GM12874 (cell line): Measurements from ENCODE around the gene SEMA3G.

Experiments
- CTCF ChIP-seq: IDR thresholded peaks from 2 replicates; pipeline ENCODE4 v1.5.1; 2011; ENCODE audit warnings: low read depth, mild to moderate bottlenecking, control low read depth, low read length, moderate library complexity; ENCODE audit not compliant: insufficient read depth

The SEMA3G gene

GRCh38 chr3:52393959-52394670 lies 50.8 kb downstream of the SEMA3G start:
- no peak for TF ChIP-seq CTCF

- no peak for TF ChIP-seq CTCF
Measured at GRCh38 chr3:52393131-52393807, 51.6 kb downstream of the SEMA3G start.

- TF ChIP-seq CTCF, result no peak
Measured at GRCh38 chr3:52392216-52392930, 52.5 kb downstream of the SEMA3G start.

- TF ChIP-seq CTCF, result no peak
Measured at GRCh38 chr3:52391096-52391495, 53.8 kb downstream of the SEMA3G start.

- peak; percentile 13; the same call in 1 of the 2 replicates for TF ChIP-seq CTCF
Measured at GRCh38 chr3:52388933-52389332, 56.0 kb downstream of the SEMA3G start.

GRCh38 chr3:52388348-52388821 lies 56.5 kb downstream of the SEMA3G start:
- TF ChIP-seq CTCF, result peak; percentile 26; the same call in 1 of the 2 replicates

GRCh38 chr3:52387481-52387880 lies 57.4 kb downstream of the SEMA3G start:
- TF ChIP-seq CTCF, result no peak
